HepG2 (cell line): Measurements from ENCODE around the gene PRPSAP1. TPM values are rescaled to one million over a fixed set of nuclear protein-coding genes. Genes with fewer than 3 reads are reported as not detected.

Experiments used
- CREB3 ChIP-seq: sonication (generic); formaldehyde crosslinking; IDR thresholded peaks from 2 replicates; pipeline ENCODE4 v1.5.0; 2020; ENCODE audit warnings: missing genetic modification reagents
- HOXD1 ChIP-seq: sonication (generic); formaldehyde crosslinking; IDR thresholded peaks from 2 replicates; pipeline ENCODE4 v1.5.0; 2020; ENCODE audit warnings: missing genetic modification reagents
- MED1 ChIP-seq: sonication (generic); formaldehyde crosslinking; IDR thresholded peaks from 2 replicates; pipeline ENCODE4 v1.4.0; 2020; ENCODE audit warnings: missing genetic modification reagents
- MEIS1 ChIP-seq: sonication (generic); formaldehyde crosslinking; IDR thresholded peaks from 2 replicates; pipeline ENCODE4 v1.9.0; 2021; ENCODE audit warnings: mild to moderate bottlenecking, missing genetic modification reagents, moderate library complexity, borderline replicate concordance
- MLLT10 ChIP-seq: sonication (generic); formaldehyde crosslinking; IDR thresholded peaks from 2 replicates; pipeline ENCODE4 v1.4.0; 2020; ENCODE audit warnings: missing genetic modification reagents
- RFXANK ChIP-seq: IDR thresholded peaks from 2 replicates; pipeline ENCODE4 v1.6.1; 2016
- RNF2 ChIP-seq: fragments of 450-650 bp; conservative IDR thresholded peaks from 2 replicates; pipeline ENCODE4 v1.6.1; 2016; ENCODE audit warnings: low read depth
- TFE3 ChIP-seq: IDR thresholded peaks from 2 replicates; pipeline ENCODE4 v1.6.1; 2016
- ZBTB21 ChIP-seq: sonication (generic); formaldehyde crosslinking; IDR thresholded peaks from 2 replicates; pipeline ENCODE4 v1.4.0; 2020; ENCODE audit warnings: missing genetic modification reagents
- ZBTB33 ChIP-seq: sonication (generic); formaldehyde crosslinking; IDR thresholded peaks from 2 replicates; pipeline ENCODE4 v1.4.0; 2020; ENCODE audit warnings: missing genetic modification reagents
- ZBTB4 ChIP-seq: sonication (generic); formaldehyde crosslinking; IDR thresholded peaks from 2 replicates; pipeline ENCODE4 v1.4.0; 2020; ENCODE audit warnings: missing genetic modification reagents, mild to moderate bottlenecking, borderline replicate concordance
- ZBTB44 ChIP-seq: sonication (generic); formaldehyde crosslinking; IDR thresholded peaks from 2 replicates; pipeline ENCODE4 v1.4.0; 2020; ENCODE audit warnings: missing genetic modification reagents
- ZFX ChIP-seq: sonication (generic); formaldehyde crosslinking; IDR thresholded peaks from 2 replicates; pipeline ENCODE4 v1.4.0; 2020; ENCODE audit warnings: mild to moderate bottlenecking, low read depth, missing genetic modification reagents, moderate library complexity
- ZNF577 ChIP-seq: sonication (generic); formaldehyde crosslinking; IDR thresholded peaks from 2 replicates; pipeline ENCODE4 v1.4.0; 2020; ENCODE audit warnings: mild to moderate bottlenecking, low read depth, missing genetic modification reagents, borderline replicate concordance
- ZNF740 ChIP-seq: sonication (generic); formaldehyde crosslinking; IDR thresholded peaks from 2 replicates; pipeline ENCODE4 v1.4.0; 2020; ENCODE audit warnings: missing genetic modification reagents
- ZNF746 ChIP-seq: sonication (generic); formaldehyde crosslinking; IDR thresholded peaks from 2 replicates; pipeline ENCODE4 v1.8.0; 2022; ENCODE audit warnings: mild to moderate bottlenecking, missing genetic modification reagents
- polyA plus RNA-seq, 8 experiments: library from polyadenylated mRNA; depleted of rRNA in 3 of 8; stranded (reverse) in 7 of 8; unstranded in 1 of 8; fragments of >200 nt; fragmentation: Illumina TruSeq in 4 of 8; extraction: Trizol in 4 of 8; gene quantifications; 2 replicates each; pipeline versions ENCODE4 v1.2.1 to v1.2.3, GENCODE V29; 2011 to 2016; ENCODE audit warnings: low read depth in 4 of 8, missing spikeins in 1 of 8, mixed read lengths in 1 of 8; ENCODE audit not compliant: insufficient read depth in 1 of 8
- total RNA-seq, 5 experiments: library from RNA; depleted of rRNA; stranded (reverse); fragments of >200 nt; fragmentation: Illumina TruSeq; extraction: Trizol; gene quantifications; 2 replicates each; pipeline ENCODE4 v1.2.3, GENCODE V29; 2016; ENCODE audit warnings: low read depth in 1 of 5

The PRPSAP1 gene
- total and polyA plus RNA-seq, 2 of the 13 experiments (the other 11 are each of a cell fraction or from before 2014, with no cell fraction given), result 91.1 to 314 TPM

GRCh38 chr17:76354747-76355310 lies 1.1 kb upstream of the PRPSAP1 start (continued):
- TF ChIP-seq ZNF740 (CRISPR knock-in tag) (no peak), ZBTB44 (CRISPR knock-in tag) (no peak), ZNF577 (CRISPR knock-in tag) (no peak), RNF2 (no peak), ZFX (CRISPR knock-in tag) (peak; percentile 78), ZBTB33 (CRISPR knock-in tag) (no peak), HOXD1 (CRISPR knock-in tag) (no peak), ZNF746 (0 out of 2 replicates have a peak, but pooled peaks have one; percentile 8), RFXANK (CRISPR knock-in tag) (no peak), MED1 (CRISPR knock-in tag) (no peak), MLLT10 (CRISPR knock-in tag) (no peak), CREB3 (no peak), TFE3 (CRISPR knock-in tag) (no peak), ZBTB4 (CRISPR knock-in tag) (no peak), ZBTB21 (CRISPR knock-in tag) (no peak), MEIS1 (CRISPR knock-in tag) (0 out of 2 replicates have a peak, but pooled peaks have one; percentile 37)
